Measurements from ENCODE around the gene LASP1. TPM values are rescaled to one million over a fixed set of nuclear protein-coding genes. Genes with fewer than 3 reads are reported as not detected.

The LASP1 gene
- total RNA-seq, 1 experiment from 2014 or later: 479 TPM

DNA sequence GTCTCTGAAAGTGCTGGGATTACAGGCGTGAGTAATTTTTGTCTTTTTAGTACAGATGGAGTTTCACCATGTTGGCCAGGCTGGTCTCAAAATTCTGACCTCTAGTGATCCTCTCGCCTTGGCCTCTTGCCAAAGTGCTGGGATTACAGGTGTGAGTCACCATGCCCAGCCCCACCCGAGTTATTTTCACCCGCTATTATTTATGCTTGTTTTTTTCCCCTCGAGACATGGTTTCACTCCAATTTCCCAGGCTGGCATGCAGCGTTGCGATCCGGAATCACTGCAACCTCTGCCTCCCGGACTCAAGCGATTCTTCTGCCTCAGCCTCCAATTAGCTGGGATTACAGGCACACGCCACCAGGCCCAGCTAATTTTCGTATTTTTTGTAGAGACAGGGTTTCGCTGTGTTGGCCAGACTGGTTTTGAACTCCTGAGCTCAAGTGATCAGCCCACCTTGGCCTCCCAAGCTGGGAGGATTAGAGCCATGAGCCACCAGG is 25.5 kb upstream of the LASP1 start:
- DNase-seq: peak; percentile 81
- no TSS peak for BruUV-seq (replicated peaks)
- no peaks in the 10 kb centered on the region for H3K27me3 Mint-ChIP-seq (ENCODE audit: unreplicated experiment)
- peaks cover 72% of the 10 kb centered on the region for H3K36me3 Mint-ChIP-seq (ENCODE audit: insufficient read depth, unreplicated experiment)
- TF ChIP-seq, protein P1, sequence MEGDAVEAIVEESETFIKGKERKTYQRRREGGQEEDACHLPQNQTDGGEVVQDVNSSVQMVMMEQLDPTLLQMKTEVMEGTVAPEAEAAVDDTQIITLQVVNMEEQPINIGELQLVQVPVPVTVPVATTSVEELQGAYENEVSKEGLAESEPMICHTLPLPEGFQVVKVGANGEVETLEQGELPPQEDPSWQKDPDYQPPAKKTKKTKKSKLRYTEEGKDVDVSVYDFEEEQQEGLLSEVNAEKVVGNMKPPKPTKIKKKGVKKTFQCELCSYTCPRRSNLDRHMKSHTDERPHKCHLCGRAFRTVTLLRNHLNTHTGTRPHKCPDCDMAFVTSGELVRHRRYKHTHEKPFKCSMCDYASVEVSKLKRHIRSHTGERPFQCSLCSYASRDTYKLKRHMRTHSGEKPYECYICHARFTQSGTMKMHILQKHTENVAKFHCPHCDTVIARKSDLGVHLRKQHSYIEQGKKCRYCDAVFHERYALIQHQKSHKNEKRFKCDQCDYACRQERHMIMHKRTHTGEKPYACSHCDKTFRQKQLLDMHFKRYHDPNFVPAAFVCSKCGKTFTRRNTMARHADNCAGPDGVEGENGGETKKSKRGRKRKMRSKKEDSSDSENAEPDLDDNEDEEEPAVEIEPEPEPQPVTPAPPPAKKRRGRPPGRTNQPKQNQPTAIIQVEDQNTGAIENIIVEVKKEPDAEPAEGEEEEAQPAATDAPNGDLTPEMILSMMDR (IDR thresholded peaks at IDR 0.05; ENCODE audit: unreplicated experiment): no peak
- no peaks in the 10 kb centered on the region for H3K9me3 Mint-ChIP-seq (ENCODE audit: low read depth, unreplicated experiment)
- CTCF ChIA-PET: interaction anchor here (0.6 to 1.6 kb wide), 10 partner anchors 11 to 573 kb away, joined by 3 to 4 read pairs (median 3); no protein-coding TSS in a partner anchor
- intact Hi-C loops (cut with micrococcal nuclease; ENCODE audit: unreplicated experiment): no loop called here
- peaks cover 28% of the 10 kb centered on the region for H3K4me1 Mint-ChIP-seq (ENCODE audit: low read depth, unreplicated experiment)
- H3K27ac Mint-ChIP-seq (ENCODE audit: unreplicated experiment): peak overlapping the region; percentile 45
- H3K4me3 Mint-ChIP-seq (ENCODE audit: low read depth, unreplicated experiment): peak overlapping the region; percentile 17

DNA sequence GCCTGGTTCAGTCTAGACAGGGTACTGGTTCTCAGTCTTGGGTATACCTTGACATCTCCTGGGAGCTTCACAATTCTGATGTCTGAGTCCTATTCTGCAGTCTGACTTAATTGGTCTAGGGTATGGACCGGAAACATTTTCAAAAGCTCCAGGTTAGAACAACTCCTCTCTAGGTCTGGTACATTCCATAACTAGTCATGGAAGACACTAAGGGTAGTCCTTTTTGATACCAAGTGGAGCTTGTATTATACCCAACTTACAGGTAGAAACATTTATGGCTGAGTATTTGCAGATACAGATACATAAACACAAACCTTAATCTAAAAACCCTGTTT is 21.3 kb upstream of the LASP1 start:
- no peak for DNase-seq
- H3K27ac Mint-ChIP-seq (ENCODE audit: unreplicated experiment): peak overlapping the region; percentile 64
- H3K4me3 Mint-ChIP-seq (ENCODE audit: low read depth, unreplicated experiment): no peak overlapping the region
- TF ChIP-seq, protein P1 (IDR thresholded peaks at IDR 0.05; ENCODE audit: unreplicated experiment): no peak
- peaks cover 96% of the 10 kb centered on the region for H3K36me3 Mint-ChIP-seq (ENCODE audit: insufficient read depth, unreplicated experiment)
- BruUV-seq (replicated peaks): no TSS peak
- H3K27me3 Mint-ChIP-seq (ENCODE audit: unreplicated experiment): no peaks in the 10 kb centered on the region
- CTCF ChIA-PET: interaction anchor here (0.8 to 1.6 kb wide), 3 partner anchors 23 to 305 kb away, joined by 3 to 7 read pairs (median 3); no protein-coding TSS in a partner anchor
- intact Hi-C loops (cut with micrococcal nuclease; ENCODE audit: unreplicated experiment): no loop called here
- peaks cover 54% of the 10 kb centered on the region for H3K4me1 Mint-ChIP-seq (ENCODE audit: low read depth, unreplicated experiment)
- no peaks in the 10 kb centered on the region for H3K9me3 Mint-ChIP-seq (ENCODE audit: low read depth, unreplicated experiment)

DNA sequence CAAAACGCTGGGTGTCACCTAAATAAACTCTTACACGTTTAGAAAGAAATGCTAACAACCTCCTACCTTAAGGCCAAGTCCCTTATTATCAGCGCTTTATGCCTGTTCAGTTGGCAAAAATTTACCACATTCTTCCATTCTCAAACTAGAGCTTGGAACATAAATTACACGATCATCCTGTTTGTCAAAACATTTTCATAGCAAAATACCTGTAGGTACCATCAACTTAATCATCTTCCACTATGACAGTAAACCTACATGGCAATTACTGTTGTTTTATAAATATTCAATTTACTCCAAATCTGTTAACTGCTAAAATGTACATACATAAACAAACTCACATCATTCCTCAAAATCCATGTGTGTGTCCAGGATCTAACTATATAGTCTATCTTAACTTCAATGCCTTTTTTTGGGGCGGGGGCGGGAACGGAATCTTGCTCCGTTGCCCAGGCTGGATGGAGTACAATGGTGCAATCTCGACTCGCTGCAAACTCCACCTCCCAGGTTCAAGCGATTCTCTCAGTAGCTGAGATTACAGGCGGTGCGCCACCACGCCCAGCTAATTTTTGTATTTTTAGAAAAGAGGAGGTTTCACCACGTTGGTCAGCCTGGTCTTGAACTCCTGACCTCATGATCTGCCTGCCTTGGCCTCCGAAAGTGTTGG is 20.8 kb upstream of the LASP1 start:
- no peaks in the 10 kb centered on the region for H3K9me3 Mint-ChIP-seq (ENCODE audit: low read depth, unreplicated experiment)
- H3K4me3 Mint-ChIP-seq (ENCODE audit: low read depth, unreplicated experiment): peak overlapping the region; percentile 21
- TF ChIP-seq, protein P1 (IDR thresholded peaks at IDR 0.05; ENCODE audit: unreplicated experiment): no peak
- H3K4me1 Mint-ChIP-seq (ENCODE audit: low read depth, unreplicated experiment): peaks cover 58% of the 10 kb centered on the region
- DNase-seq: no peak
- intact Hi-C loops (cut with micrococcal nuclease; ENCODE audit: unreplicated experiment): no loop called here
- peaks cover 100% of the 10 kb centered on the region for H3K36me3 Mint-ChIP-seq (ENCODE audit: insufficient read depth, unreplicated experiment)
- CTCF ChIA-PET: interaction anchor here (0.6 to 1.6 kb wide), 4 partner anchors 41 to 304 kb away, joined by 3 to 7 read pairs (median 4); no protein-coding TSS in a partner anchor
- peak overlapping the region; percentile 64 for H3K27ac Mint-ChIP-seq (ENCODE audit: unreplicated experiment)
- H3K27me3 Mint-ChIP-seq (ENCODE audit: unreplicated experiment): no peaks in the 10 kb centered on the region
- BruUV-seq (replicated peaks): no TSS peak

DNA sequence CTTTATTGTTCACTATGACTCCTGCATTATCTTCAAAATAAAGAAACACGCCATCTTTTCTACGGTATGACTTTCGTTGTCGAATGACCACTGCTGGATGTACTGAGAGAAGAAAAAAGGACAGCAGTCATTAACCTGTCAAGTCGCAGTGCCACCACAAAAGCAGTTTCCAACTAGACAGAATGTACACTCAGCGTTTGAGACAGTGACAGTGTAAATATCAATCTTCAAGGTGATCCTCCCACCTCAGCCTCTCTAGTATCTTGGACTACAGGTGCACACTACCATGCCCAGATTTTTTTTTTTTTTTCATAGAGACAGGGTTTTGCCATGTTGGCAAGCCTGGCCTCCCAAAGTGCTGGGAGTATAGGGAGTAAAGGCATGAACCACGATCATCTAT is 19.5 kb upstream of the LASP1 start:
- Mint-ChIP-seq H3K27me3 (ENCODE audit: unreplicated experiment) (no peaks in the 10 kb centered on the region), H3K36me3 (ENCODE audit: insufficient read depth, unreplicated experiment) (peaks cover 91% of the 10 kb centered on the region), H3K4me1 (ENCODE audit: low read depth, unreplicated experiment) (peaks cover 51% of the 10 kb centered on the region), H3K4me3 (ENCODE audit: low read depth, unreplicated experiment) (peak overlapping the region; percentile 93), H3K9me3 (ENCODE audit: low read depth, unreplicated experiment) (no peaks in the 10 kb centered on the region), H3K27ac (ENCODE audit: unreplicated experiment) (peak overlapping the region; percentile 37)
- BruUV-seq (replicated peaks): no TSS peak
- CTCF ChIA-PET: interaction anchor here (0.7 to 1.7 kb wide), 4 partner anchors 17 to 302 kb away, joined by 3 to 9 read pairs (median 5); partner anchors contain the start of gene PLXDC1
- no peak for DNase-seq
- intact Hi-C loops (cut with micrococcal nuclease; ENCODE audit: unreplicated experiment): loop anchor here (10.0 kb wide), 1 partner anchor 176 kb away; the partner anchor contains the start of gene EPOP
- TF ChIP-seq, protein P1 (IDR thresholded peaks at IDR 0.05; ENCODE audit: unreplicated experiment): no peak

Measured in Calu3 (cell line).